Activated T-helper 1 cell treated with anti-CD3 and anti-CD28 coated beads, Interleukin-2, amount 50 U/mL, for 16 hours (primary cell): ENCODE results near the gene TMEM147.

Experiments used
- DNase-seq, 2 donors: peaks; one replicate each; pipeline ENCODE4 v3.0.0-alpha.2; 2020; ENCODE audit warnings: low read depth in 1 of 2, low spot score in 1 of 2

The TMEM147 gene, protein sequence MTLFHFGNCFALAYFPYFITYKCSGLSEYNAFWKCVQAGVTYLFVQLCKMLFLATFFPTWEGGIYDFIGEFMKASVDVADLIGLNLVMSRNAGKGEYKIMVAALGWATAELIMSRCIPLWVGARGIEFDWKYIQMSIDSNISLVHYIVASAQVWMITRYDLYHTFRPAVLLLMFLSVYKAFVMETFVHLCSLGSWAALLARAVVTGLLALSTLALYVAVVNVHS

GRCh38 chr19:35545001-35545854 lies at the start of gene TMEM147:
Gene TMEM147, plus strand, starts transcription at chr19:35545626. Its CDS starts 114 bp downstream, at chr19:35545740.
- peak; percentile 57 to 66 for DNase-seq

DNA sequence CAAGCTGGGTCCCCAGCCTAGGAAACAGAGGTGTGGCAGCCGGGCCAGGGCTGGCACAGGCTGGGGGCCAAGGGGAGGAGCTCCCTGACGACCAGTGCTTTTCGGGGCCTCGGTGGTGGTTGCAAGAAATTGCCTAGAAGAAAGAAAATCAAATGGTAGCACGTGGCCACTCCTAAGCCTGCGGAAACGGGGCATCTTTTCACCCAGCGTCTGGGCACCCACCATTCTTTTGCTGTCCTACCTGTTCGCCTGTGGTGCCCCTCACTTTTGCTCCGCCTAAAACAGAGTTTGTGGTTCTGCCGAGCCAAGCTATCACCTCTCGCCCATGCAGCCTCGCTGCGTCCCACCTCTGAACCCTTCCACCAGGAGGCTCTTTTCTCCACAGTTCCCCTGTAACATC lies 48.0 kb upstream of the TMEM147 start:
- DNase-seq, result no peak

- DNase-seq, result no peak
These were observed 47.2 kb upstream of the TMEM147 start for GRCh38 chr19:35498220-35498619.

- no peak for DNase-seq
These were observed 46.4 kb upstream of the TMEM147 start for GRCh38 chr19:35498984-35499527.

DNA sequence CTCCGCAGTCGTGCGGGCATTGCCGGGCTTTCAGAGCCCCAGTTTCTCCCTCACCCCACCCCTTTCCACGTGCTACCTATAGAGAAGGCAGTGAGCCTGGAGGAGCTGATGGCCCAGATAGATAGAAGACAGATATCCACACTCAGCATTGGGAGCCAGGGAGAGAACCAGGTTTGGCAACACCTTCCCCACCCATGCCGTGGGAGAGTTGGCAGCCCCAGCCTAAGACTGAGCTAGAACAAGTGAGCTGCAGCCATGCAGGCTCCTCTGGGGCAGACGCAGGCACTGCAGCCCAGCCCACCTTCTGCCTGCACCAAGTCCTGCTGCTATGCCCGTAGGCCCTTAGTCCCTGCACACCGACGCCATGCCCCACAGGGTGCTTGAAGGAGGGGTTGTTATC lies 44.8 kb upstream of the TMEM147 start:
- no peak for DNase-seq

DNA sequence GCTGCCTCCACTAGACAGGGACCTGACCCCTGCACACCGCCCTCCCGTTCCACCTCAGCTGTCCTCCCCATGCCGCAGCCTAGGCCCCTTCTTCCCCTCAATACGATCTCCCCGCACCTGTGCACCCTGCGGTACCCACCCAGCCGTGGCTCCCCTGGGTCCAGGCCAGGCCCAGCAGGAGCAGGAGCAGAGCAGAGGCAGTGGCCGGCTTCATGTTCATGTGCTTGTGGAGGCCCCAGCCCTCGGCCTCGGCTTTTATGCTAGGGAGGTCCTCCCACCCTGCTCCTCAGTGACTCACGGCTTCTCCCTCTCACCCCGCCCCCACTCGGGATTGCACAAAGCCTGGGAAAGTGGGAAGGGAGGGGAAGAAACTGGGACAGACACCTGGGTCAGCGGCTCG lies 43.7 kb upstream of the TMEM147 start:
- no peak for DNase-seq

DNA sequence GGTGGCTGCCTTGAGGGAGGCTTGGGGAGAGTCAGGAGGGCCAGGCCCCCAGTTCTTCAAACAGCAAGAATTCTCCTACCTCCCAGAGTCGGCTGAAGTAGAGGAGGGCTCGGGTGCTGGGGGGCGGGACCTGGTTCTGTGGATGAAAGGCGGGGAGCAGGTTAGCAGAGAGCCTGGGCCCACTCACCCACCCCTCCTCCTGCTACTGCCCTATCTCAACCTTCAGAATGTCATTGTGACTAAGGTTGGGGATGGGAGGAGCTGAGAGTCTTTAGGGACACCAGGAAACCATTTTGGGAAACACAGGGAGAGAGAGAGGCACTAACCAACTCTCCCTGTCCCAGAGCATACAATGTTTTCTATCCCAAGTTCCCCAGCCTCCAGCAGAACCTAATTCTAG lies 42.7 kb upstream of the TMEM147 start:
- DNase-seq, result no peak

DNA sequence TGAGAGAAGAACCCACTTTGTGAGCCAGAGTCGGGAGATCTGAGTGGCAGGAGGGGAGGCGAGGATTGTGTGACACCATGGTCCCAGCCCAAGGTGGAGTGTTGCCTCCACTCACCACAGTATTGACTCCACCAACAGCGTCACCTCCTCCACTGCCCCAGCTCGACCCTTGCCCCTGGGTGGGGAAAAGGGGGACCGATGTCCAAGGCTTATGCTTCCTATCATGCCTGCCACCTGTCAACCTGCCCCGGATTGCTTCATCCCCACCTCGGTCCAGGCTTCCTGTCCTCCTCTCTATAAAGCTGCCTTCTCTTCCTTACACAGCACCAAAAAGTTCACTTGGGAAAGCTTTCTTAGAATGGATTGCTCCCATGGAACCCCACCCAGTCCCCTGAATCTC lies 39.4 kb upstream of the TMEM147 start:
- DNase-seq, result no peak

DNA sequence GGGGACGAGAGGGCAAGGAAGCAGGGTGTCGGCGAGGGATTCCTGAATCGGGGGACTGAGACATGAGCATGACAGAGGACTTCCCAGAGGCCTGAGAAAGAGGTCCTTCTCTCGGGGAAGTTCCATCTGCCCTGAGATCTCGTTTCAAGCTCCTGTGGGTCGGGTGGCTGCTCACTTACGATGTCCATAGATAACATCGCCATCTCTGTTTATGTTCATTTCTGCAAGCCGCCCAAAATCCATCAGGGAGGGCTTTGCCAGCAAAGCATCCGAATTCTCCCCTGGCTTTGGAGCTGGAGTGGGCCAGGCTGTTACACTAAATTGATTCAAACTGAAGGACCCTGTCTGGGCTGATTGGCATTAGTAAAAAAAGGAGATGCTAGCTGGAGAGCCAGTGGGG lies 37.9 kb upstream of the TMEM147 start:
- no peak for DNase-seq

DNA sequence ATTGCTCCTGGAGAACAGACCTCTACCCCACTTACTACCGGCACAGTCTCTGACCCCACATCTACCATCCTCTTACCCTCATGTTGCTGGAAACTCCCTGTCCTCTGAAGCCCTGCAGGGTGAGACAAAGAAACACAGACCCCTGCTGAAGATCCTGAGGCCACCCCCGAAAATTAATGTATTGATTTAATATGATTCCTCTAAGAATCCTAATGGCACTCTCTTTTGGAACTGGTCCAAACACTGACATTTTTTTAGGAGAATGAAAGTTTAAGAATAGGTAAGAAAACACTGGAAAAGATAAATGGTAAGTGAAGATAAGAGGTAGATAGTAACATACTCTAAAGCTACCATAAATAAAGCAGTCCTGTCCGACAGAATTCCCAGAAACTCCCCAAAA lies 37.3 kb upstream of the TMEM147 start:
- DNase-seq, result no peak

DNA sequence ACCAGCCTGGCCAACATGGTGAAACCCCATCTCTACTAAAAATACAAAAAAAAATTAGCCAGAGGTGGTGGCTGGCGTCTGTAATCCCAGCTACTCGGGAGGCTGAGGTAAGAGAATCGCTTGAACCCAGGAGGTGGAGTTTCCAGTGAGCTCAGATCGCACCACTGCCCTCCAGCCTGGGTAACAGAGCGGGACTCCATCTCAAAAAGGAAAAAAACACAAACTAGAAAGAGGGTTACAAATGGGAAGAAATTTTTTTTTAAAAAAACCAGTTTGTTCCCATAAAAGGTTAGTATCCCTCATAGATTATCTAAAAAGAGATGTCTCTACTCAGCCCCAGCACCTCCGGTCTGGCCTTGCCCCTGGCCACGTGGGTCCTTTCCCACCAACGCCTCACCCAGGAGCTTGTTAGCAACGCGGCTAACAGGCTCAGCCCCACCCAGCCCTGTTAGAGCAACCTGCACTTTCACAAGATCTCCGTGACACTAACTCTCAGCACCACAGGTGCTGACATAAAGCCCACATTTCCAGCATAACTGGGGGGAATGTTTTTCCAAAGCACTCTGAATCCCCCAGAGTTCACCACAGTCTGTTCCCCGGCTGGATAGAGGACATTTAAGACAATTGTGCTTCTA lies 36.3 kb upstream of the TMEM147 start:
- DNase-seq, result no peak

- peak; percentile 53 to 58 for DNase-seq
These were observed 35.4 kb upstream of the TMEM147 start for GRCh38 chr19:35509861-35510625.

- DNase-seq, result no peak
These were observed 34.8 kb upstream of the TMEM147 start for GRCh38 chr19:35510626-35510964.

- DNase-seq, result no peak
These were observed 34.1 kb upstream of the TMEM147 start for GRCh38 chr19:35511337-35511736.

DNA sequence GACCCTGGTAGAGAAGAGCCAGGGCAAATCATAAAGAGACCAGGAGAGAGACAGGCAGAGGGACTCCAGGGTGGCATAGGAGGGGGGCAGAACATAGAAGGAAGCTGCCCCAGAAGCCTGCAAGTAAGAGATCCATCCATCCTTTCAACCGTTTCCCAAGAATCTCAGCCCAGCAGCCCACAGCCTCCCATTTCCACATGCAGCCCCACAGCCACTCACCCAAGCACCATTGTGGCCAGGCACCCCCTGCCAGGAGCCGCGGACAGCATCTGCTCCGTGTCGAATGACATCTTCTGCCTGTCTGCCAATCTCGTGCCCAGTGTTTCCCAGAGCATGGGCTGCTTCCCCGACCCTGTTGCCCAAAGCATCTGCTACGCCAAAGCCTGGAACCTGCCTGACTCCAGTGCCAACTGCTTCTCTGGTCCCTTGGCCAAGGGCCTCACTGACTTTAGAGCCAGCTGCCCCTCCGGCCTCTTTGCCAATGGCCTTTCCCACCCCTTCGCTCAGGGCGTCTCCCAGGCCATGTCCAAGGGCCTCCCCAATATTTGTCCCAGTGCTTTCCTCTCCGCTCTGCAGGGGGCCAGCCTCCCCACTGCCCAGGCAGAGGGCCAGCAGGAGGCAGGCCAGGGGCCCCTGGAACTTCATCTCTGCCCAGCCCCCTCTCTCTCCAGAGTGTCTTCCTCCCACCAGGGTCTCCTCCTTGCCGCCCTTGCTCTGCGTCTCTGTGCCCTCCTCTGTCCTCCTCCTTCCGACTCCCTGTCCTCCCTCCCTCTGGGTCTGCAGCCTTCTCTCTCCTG lies 32.4 kb upstream of the TMEM147 start:
- no peak for DNase-seq

- DNase-seq, result no peak
These were observed 31.7 kb upstream of the TMEM147 start, which contains the start of gene DMKN for GRCh38 chr19:35513628-35514281. Gene DMKN, minus strand, starts transcription at chr19:35513649. Its CDS starts 174 bp downstream, at chr19:35513475.

DNA sequence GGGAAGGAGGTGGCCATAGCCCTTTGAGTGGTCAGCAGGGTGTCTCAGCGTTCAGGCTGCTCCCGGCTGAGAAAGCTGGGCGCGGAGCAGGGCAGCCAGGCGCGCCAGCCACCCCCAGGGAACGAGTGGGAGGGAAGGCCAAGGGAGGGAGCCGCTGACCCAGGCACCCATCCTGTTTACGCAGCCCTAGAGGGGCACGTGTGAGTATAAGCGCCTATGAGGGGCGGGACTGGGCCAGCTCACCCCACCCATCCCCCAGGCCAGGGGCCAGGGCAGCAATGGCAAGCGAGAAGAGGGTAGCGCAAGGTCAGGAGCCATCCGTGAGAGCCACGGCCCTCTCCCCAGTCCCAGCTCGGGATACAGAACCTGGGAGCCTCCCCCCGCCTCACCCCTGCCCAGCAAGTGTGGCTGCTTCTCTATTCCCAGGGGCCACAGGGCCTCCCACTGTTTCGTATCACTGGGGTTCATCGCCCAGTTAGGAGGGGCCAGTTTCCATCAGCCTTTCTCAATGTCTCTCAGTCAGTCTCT lies 31.1 kb upstream of the TMEM147 start:
- no peak for DNase-seq

DNA sequence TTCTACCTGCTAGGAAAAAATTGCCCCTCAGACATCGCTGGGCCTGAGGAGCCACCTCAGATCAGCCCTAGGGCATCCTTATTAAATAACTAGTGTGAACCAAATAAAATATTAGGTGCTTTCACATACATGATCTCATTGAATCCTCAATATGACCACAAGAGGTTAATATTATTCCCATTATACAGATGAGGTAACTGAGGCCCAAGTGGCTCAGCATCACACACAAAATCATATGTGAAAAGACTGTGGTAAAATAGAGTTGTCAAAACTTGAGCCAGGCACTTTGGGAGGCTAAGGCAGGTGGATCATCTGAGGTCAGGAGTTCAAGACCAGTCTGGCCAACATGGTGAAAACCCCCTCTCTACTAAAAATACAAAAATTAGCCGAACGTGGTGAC lies 29.1 kb upstream of the TMEM147 start:
- no peak for DNase-seq

DNA sequence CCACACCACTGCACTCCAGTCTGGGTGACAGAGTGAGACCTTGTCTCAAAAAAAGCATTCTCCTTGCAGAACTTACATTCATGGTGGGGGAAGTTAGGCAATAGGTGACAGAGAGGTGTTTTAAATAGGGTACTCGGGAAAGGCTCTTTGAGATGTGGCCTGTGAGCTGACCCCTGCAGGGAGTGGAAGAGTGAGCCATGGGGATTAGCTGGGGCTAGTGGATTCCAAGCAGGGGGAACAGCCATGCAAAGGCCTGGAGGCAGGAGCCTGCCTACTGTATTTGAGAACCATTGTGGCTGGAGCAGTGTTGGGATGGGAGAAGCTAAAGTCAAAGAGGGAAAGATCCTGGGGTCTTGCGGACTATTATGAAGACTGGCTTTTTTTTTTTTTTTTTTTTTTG lies 28.1 kb upstream of the TMEM147 start:
- DNase-seq, result no peak

GRCh38 chr19:35518313-35518712 lies 27.1 kb upstream of the TMEM147 start:
- DNase-seq, result no peak
